Epithelial cell of prostate (primary cell): ENCODE measurements around the gene SYNJ2.

ENCODE experiments used
- DNase-seq: peaks from one replicate; pipeline ENCODE4 v3.0.0-alpha.2; 2011; ENCODE audit warnings: low read depth, low spot score
- H3K27ac ChIP-seq: fragments of 450-650 bp; 2 replicates; pipeline ENCODE4 v1.5.1; 2017; ENCODE audit warnings: mild to moderate bottlenecking

SYNJ2 gene

DNA sequence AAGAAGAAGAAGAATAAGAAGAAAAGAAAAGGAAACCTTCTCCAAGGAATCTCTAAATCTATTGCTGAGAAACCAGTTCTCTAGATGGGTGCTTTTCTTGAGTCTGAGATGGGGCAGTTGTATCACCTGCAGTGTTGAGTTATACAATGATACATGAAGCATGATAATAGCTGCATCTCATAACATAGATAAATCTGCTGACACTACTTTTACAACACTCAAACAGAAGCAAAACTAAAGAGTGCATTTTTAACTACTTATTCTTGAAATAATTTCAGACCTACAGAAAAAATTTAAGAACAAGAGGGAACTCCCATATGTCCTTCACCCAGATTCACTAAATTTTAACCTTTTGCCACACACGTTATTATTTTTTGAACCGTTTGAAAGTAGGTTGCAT lies 70.3 kb downstream of the SYNJ2 start:
- H3K27ac ChIP-seq = no peak overlapping the region
- no peak for DNase-seq

DNA sequence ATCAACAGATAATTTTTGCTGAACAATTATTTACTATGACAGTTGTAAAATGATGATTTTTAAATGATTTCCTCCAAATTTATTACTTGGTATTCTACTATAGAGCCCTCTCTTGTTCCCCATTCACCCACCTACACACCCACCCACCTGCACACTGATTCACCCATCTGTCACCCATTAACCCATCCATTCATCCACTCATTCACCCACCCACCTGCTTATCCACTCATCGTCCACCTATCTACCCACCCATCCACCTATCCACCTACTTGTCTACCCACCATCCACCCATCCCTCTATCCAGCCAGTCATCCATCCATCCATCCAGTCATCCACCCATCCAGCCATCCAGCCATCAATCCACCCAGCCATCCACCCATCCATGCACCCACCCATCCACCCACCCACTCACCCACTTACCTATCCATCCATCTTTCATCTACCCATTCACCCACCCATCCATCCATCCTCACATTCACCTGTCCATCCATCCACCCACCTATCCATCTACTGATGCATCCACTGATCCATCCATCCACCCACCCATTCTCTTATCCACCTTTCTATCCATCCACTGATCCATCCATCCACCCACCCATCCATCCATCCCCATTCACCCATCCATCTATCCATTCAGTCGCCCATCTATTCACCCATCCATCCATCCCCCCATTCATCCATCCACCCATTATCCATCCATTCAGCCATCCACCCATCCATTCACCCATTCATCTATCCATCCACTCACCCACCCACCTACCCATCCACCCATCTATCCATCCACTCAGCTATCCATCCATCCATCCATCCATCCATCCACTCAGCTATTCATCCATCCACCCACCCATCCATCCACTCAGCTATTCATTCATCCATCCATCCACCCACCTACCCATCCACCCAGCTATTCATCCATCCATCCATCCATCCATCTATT lies 72.0 kb downstream of the SYNJ2 start:
- DNase-seq = no peak
- no peak overlapping the region for H3K27ac ChIP-seq

DNA sequence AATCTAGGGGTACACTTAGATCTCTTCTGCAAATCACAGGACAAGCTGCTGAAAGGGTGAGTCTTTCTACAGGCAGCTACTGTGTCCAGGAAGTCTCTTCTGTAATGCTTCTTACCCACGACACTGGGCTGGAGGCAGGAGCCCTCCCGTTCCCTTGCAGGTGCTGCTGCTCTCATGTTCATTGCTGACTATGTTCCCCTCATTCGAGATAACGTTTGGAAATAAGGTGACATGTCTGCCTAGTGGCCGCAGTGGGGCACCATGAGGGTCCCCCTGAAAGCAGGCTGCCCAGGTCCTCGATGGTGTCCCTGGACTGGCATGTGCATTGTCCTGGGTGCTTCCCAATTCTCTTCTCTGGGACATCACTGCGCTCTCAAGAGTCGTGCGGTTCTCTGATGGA lies 74.7 kb downstream of the SYNJ2 start:
- no peak for DNase-seq
- H3K27ac ChIP-seq = no peak overlapping the region

DNA sequence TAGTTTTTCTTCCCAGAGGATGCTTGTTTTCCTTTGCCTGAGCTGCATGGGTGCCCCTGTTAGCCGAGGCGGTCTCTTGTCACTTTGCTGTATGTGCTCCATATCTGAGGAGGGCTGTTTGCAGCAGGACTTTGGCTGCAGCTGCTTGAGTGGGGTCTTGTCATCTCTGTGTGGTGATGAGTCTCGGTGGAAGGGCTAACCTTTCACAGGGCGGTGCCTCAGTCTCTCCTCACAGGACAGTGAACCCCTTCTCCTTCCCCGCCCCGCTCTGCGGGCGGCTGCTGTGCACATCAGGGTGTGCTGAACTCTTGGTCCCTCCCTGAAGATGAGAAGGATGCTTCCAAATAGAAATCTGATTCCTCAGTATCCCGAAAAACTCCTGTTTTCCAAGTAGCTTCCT lies 75.1 kb downstream of the SYNJ2 start:
- DNase-seq = no peak
- H3K27ac ChIP-seq = peak overlapping the region; percentile 88

DNA sequence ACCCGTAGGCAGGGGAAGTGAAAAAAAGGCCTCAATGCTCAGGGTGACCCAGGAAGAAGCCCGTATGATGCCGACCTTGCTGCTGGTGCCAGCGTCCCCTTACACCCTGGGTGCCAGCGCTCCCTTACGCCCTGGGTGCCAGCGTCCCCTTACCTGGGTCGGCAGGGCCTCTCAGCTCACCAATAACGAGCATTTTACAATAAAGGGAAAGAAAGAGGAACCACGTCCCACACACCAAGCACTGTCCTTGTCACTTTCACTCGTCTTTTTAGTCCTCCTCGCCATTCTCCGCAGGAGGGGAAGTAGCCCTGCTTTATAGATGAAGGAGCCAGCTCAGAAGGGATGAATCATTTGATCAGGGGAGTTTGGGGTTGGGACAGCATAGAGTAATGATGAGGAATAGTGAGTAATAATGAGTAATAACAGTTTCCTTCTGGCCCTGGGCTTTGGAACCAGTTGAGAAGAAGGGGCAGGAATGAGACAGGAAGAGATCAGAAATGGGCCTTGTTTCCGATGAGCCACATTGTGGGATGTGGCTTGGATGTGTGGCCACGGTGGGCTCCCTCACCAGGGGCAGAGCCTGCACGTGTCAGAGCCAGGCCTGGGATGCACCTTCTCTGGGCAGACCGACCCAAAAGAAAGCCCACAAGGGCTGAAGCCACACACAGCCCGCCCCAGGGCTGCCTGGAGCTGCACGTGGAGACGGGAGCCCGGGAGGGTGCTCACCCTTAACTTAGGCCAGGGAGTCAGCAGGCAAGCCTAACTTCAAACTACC lies 75.7 kb downstream of the SYNJ2 start:
- DNase-seq = peak; percentile 81
- H3K27ac ChIP-seq = peak overlapping the region; percentile 88

DNA sequence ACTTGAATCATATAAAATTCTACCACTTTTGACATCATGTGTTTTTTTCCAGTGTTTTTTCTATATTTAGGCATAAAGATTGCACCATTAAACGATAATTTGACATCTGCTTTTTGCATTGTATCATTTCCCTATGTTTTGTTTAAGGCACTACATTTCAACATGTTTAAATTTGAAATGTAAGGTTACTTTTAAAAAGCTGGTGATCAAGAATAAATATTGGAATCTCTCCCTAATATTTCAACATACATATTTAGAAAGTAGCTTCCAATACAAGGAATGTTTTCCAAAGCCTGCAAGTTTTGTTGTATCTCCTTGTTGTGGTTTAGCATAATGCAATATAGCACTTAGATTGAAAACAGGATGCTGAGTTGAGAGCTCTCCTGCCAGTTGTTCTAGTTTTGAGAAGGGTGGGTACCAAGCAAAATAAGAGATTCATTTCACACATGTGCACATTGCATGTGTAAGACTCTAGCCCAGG lies 76.5 kb downstream of the SYNJ2 start:
- DNase-seq = no peak

DNA sequence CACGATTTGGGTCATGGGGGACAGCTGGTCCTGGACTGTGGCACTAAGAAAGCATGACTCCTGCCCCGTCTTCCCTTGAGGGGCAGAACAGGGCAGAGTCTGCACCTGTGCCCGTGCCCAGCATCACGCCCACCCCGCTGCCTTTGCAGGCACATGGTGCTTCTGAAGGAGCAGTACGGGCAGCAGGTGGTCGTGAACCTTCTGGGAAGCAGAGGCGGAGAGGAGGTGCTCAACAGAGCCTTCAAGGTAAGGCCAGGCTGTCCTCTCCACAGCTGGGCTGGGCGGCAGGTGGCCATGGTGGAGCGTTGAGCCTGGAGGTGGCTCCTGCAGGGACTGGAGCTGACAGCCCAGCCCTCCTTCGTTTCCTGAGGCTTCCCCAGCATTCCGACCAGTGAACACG lies 77.4 kb downstream of the SYNJ2 start:
- no peak overlapping the region for H3K27ac ChIP-seq
- DNase-seq = no peak

More for the DNA sequence above, 76.5 kb downstream of the SYNJ2 start:
- peak overlapping the region; percentile 88 for H3K27ac ChIP-seq

DNA sequence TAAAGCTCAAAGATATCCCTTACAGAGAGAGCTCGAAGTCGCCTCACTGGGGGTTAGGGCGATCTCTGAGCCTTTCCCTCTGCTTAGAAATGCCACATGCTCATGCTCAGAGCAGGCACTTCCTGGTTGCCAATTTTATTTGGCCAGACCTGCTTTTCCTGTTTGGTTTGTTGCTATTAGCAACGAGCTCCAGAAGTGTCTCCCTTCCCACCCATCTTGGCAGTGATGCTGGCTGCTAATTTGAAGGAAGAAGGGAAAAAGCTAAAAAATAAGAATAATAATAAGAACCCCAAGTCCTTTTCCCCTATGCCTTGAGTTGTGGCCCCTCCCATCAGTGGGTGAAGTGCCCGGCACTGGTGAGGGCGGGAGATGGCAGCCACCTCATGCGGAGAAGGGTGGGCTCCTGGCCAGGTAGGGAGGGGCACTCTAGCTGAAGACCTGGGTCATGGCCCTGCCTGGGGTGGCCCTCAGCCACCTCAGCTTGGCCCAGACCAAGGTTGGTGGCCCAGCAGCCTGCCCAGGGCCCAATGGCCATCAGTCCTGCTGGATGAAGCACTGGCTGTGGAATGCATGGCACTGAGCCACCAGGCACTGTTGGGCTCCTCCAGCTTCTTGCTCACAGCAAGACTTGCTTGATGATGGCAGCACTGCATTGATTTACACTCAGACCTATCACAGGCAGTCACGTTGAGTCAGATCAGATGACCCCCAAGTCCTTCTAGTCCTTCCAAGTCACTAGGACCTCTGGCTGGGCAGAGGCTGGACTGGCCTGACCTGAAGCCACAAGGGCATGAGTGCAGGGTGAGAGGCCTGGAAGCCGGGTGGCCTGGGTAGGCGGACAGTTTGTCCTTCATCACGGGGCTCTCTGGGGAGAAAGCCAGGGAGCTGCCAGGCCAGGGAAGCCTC lies 79.0 kb downstream of the SYNJ2 start:
- DNase-seq = peak; percentile 78
- H3K27ac ChIP-seq = peak overlapping the region; percentile 83

DNA sequence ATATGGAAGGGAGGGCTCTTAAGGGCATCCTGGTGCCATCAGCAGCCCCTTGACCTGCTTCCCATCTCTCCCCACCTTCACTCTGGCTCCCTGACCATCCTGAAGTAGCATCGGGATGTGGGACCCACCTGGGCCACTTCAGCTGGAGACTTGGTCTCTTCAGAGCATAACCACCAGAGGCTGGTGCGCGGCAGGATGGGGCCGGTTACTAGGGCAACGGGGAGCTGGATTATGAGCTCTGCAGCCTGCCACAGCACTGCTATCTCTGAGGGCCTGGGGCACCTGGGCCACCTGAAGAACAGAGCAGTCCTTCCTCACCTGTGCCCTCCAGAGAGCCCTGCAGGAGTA lies 79.7 kb downstream of the SYNJ2 start:
- no peak for DNase-seq
- peak overlapping the region; percentile 83 for H3K27ac ChIP-seq

DNA sequence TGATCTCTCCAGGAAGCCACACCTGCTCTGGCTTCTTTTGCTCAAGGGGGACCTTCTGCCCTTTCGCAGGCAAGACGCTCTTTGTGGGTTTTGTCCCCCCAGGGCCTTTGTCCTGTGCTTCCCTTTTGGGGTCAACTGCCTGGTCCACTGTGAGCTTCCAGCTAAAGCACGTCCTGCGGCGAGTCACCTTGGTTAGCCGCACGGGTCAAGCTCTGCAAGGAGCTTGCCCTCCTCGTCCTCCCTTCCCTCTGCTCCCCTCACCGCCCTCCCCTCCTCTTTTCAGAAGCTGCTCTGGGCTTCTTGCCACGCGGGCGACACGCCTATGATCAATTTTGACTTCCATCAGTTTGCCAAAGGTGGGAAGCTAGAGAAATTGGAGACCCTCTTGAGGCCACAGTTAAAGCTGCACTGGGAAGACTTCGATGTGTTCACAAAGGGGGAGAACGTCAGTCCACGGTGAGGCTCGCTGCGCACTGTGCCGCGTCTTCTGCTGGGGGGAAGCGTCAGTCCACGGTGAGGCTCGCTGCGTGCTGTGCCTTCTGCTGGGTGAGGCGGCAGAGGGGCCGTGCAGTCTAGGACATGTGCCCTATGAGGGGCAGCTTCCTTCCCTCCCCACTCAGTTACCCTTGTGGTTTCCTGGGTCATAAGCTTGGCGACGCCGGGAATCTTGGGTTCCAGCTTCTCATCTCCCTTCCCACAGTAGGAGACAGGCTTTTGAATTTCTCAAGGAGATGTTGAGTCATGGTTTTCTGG lies 80.2 kb downstream of the SYNJ2 start:
- no peak for DNase-seq
- H3K27ac ChIP-seq = no peak overlapping the region

DNA sequence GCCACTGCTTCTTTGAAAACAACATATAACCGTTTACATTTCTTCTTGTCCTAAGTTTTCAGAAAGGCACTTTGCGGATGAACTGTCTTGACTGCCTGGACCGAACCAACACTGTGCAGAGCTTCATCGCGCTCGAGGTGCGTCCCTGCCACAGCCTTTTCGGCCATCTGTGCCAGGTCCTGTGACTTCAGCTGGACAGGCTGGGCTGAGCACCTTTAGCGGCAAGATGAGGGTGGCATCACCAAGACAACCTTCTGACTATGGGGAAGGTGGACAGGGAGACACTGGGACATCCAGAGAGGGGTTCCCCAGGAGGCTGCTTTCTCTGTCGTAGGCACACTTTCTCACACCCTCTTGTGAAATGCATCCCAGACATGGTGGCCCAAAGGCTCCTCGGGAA lies 82.1 kb downstream of the SYNJ2 start:
- DNase-seq = no peak
- no peak overlapping the region for H3K27ac ChIP-seq

DNA sequence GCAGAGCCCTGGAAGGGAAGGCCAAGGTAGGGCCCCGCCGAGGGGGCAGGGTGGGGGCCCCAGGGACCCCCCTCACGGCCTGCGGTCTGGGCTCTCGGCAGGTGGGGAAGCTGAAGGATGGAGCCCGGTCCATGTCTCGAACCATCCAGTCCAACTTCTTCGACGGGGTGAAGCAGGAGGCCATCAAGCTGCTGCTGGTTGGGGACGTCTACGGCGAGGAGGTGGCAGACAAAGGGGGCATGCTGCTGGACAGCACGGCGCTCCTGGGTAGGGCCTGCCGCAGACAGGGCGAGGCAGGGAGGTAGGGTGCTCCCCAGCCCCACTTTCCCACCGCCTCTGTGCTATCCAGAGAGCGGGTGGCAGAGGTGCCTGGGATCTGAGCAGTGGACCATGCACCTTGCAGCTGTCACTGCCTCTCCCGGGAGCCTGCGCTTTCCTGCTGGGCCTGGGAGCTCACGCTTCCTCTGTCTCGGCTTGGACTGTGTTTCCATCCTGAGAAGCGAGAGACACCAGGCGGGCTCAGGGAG lies 83.1 kb downstream of the SYNJ2 start:
- no peak overlapping the region for H3K27ac ChIP-seq
- no peak for DNase-seq

DNA sequence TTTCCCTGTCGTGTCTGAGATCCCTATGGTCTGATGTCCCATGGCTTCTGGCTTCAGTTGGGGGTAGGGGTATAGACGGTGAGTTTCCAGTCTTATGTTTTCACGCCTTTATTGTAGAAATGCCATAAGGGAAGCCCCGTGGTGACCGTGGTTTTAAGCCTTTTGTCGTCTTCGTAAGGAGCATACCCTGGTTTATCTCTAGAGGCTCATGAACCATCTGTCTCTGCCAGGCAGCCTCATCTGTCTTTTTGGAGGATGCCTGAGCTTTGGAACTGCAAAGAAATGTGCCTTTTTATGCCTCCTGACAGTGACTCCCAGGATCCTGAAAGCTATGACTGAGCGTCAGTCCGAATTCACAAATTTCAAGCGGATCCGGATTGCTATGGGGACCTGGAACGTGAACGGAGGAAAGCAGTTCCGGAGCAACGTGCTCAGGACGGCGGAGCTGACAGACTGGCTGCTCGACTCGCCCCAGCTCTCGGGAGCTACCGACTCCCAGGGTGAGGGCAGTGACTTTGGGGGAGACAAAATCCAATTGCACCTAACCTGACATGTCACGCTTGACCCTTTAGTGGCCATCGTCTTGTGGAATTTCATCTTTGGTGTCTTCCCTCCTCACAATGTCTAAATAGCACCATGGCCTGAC lies 84.6 kb downstream of the SYNJ2 start:
- H3K27ac ChIP-seq = no peak overlapping the region
- no peak for DNase-seq

DNA sequence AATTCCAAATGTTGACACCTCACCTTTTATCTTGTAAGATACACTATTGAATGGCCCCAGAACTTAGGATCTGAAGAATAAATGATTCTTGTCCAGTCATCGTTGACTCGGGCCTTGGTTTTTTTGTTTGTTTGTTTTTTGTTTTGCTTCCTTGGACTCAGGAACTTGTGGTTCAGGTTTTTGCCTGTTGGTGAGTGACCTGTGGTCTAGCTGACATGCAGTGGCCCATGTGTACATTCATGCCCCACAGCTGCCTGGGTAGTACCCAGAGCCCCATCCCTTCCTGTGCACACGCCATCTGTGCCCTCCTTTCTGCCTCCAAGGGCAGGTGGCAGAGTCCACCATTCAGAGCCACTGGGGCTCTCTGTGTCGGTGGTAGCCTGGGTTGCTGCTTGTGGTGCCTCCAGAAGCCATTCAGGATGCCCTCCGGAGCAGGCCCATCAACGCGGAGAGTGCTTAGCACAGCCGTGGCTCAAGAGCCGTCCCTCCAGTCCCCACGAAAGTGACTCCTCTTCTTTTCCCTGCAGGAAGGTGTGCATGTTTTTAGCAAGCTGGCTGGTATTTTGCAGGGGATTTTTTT lies 85.9 kb downstream of the SYNJ2 start:
- no peak overlapping the region for H3K27ac ChIP-seq
- DNase-seq = no peak

DNA sequence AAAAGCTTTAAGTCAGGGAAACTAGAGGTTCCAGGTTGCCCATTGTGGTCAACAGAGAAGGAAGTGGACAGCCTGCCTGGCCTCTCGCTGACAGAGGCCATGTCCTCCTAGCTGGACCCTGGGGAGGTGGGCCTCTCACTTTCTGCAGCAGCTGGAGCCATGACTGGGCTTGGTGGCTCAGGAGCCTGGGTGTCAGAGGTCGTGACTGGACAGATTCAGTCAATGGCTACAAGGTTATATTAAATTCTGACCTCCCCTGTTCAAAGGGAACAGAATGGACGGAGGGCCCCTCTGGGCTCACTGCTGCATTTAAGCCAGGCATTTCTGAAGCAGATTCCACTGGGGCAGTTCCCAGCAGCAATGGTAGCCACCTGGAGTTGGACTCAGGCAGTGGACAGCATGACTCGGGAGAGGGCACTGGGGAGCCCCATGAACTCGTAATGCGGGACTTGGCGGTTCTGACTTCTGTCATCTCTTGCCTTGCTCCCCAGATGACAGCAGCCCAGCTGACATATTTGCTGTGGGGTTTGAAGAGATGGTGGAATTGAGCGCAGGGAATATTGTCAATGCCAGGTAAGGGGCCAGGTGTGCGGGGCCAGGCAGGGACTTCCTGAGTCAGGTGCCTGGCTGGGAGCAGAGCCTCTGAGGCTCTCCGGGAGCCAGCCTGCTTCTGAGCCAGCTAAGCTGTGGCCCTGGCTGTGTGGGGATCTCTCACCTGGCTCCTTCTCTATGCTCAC lies 86.7 kb downstream of the SYNJ2 start:
- peak overlapping the region; percentile 74 for H3K27ac ChIP-seq
- no peak for DNase-seq

DNA sequence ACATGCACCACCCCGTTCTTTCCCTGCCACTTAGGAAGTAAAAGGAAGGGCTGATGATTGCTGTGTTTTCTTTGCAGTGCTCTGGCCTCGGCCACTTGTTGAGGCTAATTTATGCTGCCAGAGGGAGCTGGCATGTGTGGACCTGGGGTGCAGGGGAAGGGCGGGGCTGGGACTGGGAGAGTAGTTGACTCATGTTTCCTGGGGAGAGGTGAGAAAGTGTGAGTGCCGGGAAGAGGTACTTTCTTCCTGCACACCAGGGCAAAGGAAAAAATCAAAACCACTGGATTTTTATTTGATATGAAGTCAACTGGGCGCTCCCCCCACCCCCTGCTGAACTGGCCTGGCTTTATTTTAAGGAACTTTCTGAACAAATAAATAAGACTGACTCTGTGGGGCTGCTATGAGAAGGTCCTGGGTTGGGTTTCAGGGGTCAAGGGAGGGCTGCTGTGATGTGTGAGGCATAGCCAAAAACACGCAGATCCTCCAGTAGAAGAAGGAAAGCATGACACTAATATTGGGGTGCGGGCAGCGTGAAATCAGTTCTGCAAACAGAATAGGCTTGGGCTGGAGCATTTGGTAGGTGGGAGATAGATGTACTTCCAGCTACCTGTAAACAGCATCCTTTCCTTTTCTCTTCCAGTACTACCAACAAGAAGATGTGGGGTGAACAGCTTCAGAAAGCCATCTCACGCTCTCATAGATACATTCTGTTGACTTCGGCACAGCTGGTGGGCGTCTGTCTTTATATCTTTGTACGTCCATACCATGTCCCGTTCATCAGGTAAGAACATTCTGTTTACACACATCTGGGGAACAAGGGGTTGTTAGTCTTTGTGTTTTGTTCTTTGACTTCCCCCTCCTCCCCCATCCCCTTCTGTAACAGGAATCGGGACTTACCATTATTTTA lies 87.5 kb downstream of the SYNJ2 start:
- H3K27ac ChIP-seq = peak overlapping the region; percentile 74
- DNase-seq = no peak

DNA sequence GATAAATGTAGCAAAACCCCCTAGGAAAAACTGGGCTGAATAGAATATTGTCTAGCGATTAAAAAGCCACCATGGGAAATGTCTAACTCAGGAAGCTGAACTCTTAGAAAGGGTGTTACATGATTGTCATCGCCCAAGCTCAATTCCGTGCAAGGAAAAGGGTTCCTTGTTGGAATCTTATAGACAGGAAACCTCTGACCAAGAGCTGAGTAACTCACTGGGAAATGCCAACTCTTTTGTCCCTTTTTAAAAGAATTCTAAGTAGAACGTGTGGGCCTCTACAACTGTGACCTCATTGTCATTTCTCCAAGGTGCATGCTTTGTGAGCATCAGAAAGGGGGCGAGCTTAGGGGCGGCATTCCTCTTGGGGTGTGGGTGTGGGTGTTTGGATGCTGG lies 88.1 kb downstream of the SYNJ2 start:
- peak overlapping the region; percentile 74 for H3K27ac ChIP-seq
- no peak for DNase-seq
